OCI-LY3 (cell line): Measurements from ENCODE around the gene ADGRG1.

Experiments used
- H2AFZ ChIP-seq: fragments of 200-600, 300-600 bp; shearing (Covaris generic); 2 replicates; pipeline ENCODE4 v1.6.0; 2014; ENCODE audit warnings: antibody characterized with exemption, low read depth, low read length
- H3K27ac ChIP-seq: fragments of 200-600, 300-600 bp; sonication (generic); 2 replicates; pipeline ENCODE4 v1.5.1; 2014; ENCODE audit warnings: mild to moderate bottlenecking, low read length, moderate library complexity, mixed read lengths
- H3K27me3 ChIP-seq: fragments of 200-600, 300-600 bp; sonication (generic); 2 replicates; pipeline ENCODE4 v1.6.1; 2014; ENCODE audit warnings: low read depth, low read length, mixed read lengths
- H3K36me3 ChIP-seq: fragments of 200-600, 300-600 bp; sonication (generic); replicated peaks from 2 replicates; pipeline ENCODE3; 2014; ENCODE audit warnings: low read depth, low read length, mixed read lengths
- H3K4me1 ChIP-seq: fragments of 300-600, 200-600 bp; sonication (generic); 2 replicates; pipeline ENCODE4 v1.6.1; 2014; ENCODE audit warnings: low read length, mixed read lengths
- H3K4me2 ChIP-seq: fragments of 200-600, 300-600 bp; sonication (generic); 2 replicates; pipeline ENCODE4 v1.6.1; 2014; ENCODE audit warnings: low read length, mixed read lengths
- H3K4me3 ChIP-seq: fragments of 300-600, 200-600 bp; sonication (generic); 2 replicates; pipeline ENCODE4 v1.5.1; 2014; ENCODE audit warnings: antibody characterized with exemption, mild to moderate bottlenecking, low read length, moderate library complexity
- H3K79me2 ChIP-seq: fragments of 300-600, 200-600 bp; shearing (Covaris generic); 2 replicates; pipeline ENCODE4 v1.6.1; 2014; ENCODE audit warnings: mild to moderate bottlenecking, low read length, mixed read lengths
- H3K9ac ChIP-seq: fragments of 300-600, 200-600 bp; shearing (Covaris generic); 2 replicates; pipeline ENCODE4 v1.6.0; 2014; ENCODE audit warnings: mild to moderate bottlenecking, low read length, moderate library complexity
- H3K9me3 ChIP-seq: fragments of 200-600, 300-600 bp; shearing (Covaris generic); 2 replicates; pipeline ENCODE4 v1.6.1; 2014; ENCODE audit warnings: low read length, mixed read lengths; ENCODE audit not compliant: insufficient read depth
- H4K20me1 ChIP-seq: fragments of 200-600, 300-600 bp; sonication (generic); 2 replicates; pipeline ENCODE4 v1.6.1; 2016; ENCODE audit warnings: low read length, mixed read lengths; ENCODE audit not compliant: insufficient read depth
- CTCF ChIP-seq: fragments of 200-600, 300-600 bp; sonication (generic); IDR thresholded peaks from 2 replicates; pipeline ENCODE4 v1.5.1; 2014; ENCODE audit warnings: antibody characterized with exemption, low read length, low read depth
- EZH2phosphoT487 ChIP-seq: fragments of 200-600 bp; shearing (Covaris generic); IDR thresholded peaks from 2 replicates; pipeline ENCODE4 v1.6.1; 2018; ENCODE audit warnings: antibody characterized with exemption, mixed run types, low read depth

ADGRG1 gene

GRCh38 chr16:57663917-57664661, 35.7 kb downstream of the ADGRG1 start:
- no peak overlapping the region for H2AFZ ChIP-seq
- H3K9ac ChIP-seq, result no peak overlapping the region
- no peak overlapping the region for H3K4me3 ChIP-seq
- no peaks in the 10 kb centered on the region for H3K9me3 ChIP-seq
- no peak overlapping the region for H3K4me2 ChIP-seq
- no peaks in the 10 kb centered on the region for H3K79me2 ChIP-seq
- 0 out of 2 replicates have a peak, but pooled peaks cover 4% of the 10 kb centered on the region for H4K20me1 ChIP-seq
- peaks cover 3% of the 10 kb centered on the region for H3K27me3 ChIP-seq
- H3K36me3 ChIP-seq, result no peaks in the 10 kb centered on the region
- TF ChIP-seq CTCF (no peak), EZH2phosphoT487 (no peak)
- H3K27ac ChIP-seq, result no peak overlapping the region
- no peaks in the 10 kb centered on the region for H3K4me1 ChIP-seq

- H3K27me3 ChIP-seq, result peaks cover 5% of the 10 kb centered on the region
- H3K27ac ChIP-seq, result no peak overlapping the region
- 0 out of 2 replicates have a peak, but pooled peaks cover 4% of the 10 kb centered on the region for H4K20me1 ChIP-seq
- no peak overlapping the region for H3K9ac ChIP-seq
- H3K4me1 ChIP-seq, result no peaks in the 10 kb centered on the region
- H2AFZ ChIP-seq, result no peak overlapping the region
- TF ChIP-seq EZH2phosphoT487 (no peak), CTCF (no peak)
- no peaks in the 10 kb centered on the region for H3K36me3 ChIP-seq
- H3K4me3 ChIP-seq, result no peak overlapping the region
- H3K79me2 ChIP-seq, result no peaks in the 10 kb centered on the region
- no peak overlapping the region for H3K4me2 ChIP-seq
- H3K9me3 ChIP-seq, result no peaks in the 10 kb centered on the region
Observed at GRCh38 chr16:57664662-57665025, 36.2 kb downstream of the ADGRG1 start.

- no peaks in the 10 kb centered on the region for H3K79me2 ChIP-seq
- TF ChIP-seq EZH2phosphoT487 (no peak), CTCF (no peak)
- H3K4me1 ChIP-seq, result no peaks in the 10 kb centered on the region
- H2AFZ ChIP-seq, result no peak overlapping the region
- no peak overlapping the region for H3K27ac ChIP-seq
- no peaks in the 10 kb centered on the region for H3K36me3 ChIP-seq
- H3K4me2 ChIP-seq, result no peak overlapping the region
- H3K9me3 ChIP-seq, result no peaks in the 10 kb centered on the region
- H3K27me3 ChIP-seq, result peaks cover 14% of the 10 kb centered on the region
- H3K9ac ChIP-seq, result no peak overlapping the region
- H3K4me3 ChIP-seq, result no peak overlapping the region
- H4K20me1 ChIP-seq, result 0 out of 2 replicates have a peak, but pooled peaks cover 4% of the 10 kb centered on the region
Observed at GRCh38 chr16:57665541-57665940, 37.1 kb downstream of the ADGRG1 start.

- no peaks in the 10 kb centered on the region for H3K9me3 ChIP-seq
- no peak overlapping the region for H3K4me3 ChIP-seq
- 0 out of 2 replicates have a peak, but pooled peaks cover 4% of the 10 kb centered on the region for H4K20me1 ChIP-seq
- H3K79me2 ChIP-seq, result no peaks in the 10 kb centered on the region
- no peak overlapping the region for H3K9ac ChIP-seq
- H3K4me1 ChIP-seq, result no peaks in the 10 kb centered on the region
- TF ChIP-seq EZH2phosphoT487 (no peak), CTCF (no peak)
- H3K4me2 ChIP-seq, result no peak overlapping the region
- H3K27me3 ChIP-seq, result peaks cover 20% of the 10 kb centered on the region
- no peak overlapping the region for H3K27ac ChIP-seq
- no peaks in the 10 kb centered on the region for H3K36me3 ChIP-seq
- H2AFZ ChIP-seq, result no peak overlapping the region
Observed at GRCh38 chr16:57666353-57667047, 38.1 kb downstream of the ADGRG1 start.
